HL-60 (cell line): ENCODE data around the gene RUNX3.

Experiments used
- GABPA ChIP-seq: IDR thresholded peaks from 2 replicates; pipeline ENCODE4 v1.6.1; 2012; ENCODE audit warnings: low read depth
- POLR2AphosphoS5 ChIP-seq: IDR thresholded peaks from 2 replicates; pipeline ENCODE4 v1.6.1; 2012; ENCODE audit warnings: low read depth
- TF ChIP-seq, protein P1 (sequence below): IDR thresholded peaks from one replicate; pipeline ENCODE4 v1.5.1; 2011; ENCODE audit warnings: low read length, control low read depth, inconsistent platforms; ENCODE audit not compliant: insufficient read depth
- TF ChIP-seq, protein P2 (sequence below): IDR thresholded peaks from 2 replicates; pipeline ENCODE4 v1.6.1; 2012; ENCODE audit warnings: low read depth; ENCODE audit not compliant: insufficient replicate concordance

DNA sequence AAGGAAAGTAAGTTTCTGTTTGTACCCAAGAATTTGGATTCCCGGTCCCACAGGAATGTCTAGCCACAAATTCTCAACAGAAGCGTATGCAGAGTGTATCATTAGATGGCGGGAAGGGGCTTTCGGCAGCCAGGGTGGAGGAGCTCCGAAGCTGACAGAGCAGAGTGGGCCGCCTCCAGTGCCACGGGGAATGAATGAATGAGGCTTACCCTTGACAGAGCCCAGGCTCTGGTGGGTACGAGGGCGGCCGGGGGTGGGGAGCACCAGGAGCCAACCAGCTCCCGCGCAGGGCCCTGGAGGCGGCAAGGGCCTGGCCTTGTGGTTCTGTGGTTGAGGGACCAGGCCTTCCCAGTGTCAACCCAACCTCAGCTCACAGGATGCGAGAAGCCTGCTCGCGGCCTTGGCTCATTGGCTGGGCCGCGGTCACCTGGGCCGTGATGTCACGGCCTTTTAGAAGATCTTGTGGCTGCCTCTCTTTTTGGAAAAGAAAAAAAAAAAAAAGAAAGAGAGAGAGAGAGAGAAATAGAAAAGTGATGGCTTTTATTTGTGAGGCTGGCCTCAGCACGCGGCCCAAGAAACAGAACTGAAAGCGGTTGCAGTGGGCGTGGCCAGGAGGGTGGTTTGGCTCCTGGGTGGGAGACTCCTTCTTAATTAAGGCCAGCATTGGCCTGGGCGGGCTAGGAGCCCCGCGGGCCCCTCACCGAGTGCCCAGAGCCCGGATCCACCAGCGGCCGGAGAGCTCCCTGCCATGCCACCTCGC, 34.9 kb upstream of the RUNX3 start:
- no peak for TF ChIP-seq POLR2AphosphoS5
- TF ChIP-seq, protein P1, sequence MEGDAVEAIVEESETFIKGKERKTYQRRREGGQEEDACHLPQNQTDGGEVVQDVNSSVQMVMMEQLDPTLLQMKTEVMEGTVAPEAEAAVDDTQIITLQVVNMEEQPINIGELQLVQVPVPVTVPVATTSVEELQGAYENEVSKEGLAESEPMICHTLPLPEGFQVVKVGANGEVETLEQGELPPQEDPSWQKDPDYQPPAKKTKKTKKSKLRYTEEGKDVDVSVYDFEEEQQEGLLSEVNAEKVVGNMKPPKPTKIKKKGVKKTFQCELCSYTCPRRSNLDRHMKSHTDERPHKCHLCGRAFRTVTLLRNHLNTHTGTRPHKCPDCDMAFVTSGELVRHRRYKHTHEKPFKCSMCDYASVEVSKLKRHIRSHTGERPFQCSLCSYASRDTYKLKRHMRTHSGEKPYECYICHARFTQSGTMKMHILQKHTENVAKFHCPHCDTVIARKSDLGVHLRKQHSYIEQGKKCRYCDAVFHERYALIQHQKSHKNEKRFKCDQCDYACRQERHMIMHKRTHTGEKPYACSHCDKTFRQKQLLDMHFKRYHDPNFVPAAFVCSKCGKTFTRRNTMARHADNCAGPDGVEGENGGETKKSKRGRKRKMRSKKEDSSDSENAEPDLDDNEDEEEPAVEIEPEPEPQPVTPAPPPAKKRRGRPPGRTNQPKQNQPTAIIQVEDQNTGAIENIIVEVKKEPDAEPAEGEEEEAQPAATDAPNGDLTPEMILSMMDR: no peak
- TF ChIP-seq, protein P2, sequence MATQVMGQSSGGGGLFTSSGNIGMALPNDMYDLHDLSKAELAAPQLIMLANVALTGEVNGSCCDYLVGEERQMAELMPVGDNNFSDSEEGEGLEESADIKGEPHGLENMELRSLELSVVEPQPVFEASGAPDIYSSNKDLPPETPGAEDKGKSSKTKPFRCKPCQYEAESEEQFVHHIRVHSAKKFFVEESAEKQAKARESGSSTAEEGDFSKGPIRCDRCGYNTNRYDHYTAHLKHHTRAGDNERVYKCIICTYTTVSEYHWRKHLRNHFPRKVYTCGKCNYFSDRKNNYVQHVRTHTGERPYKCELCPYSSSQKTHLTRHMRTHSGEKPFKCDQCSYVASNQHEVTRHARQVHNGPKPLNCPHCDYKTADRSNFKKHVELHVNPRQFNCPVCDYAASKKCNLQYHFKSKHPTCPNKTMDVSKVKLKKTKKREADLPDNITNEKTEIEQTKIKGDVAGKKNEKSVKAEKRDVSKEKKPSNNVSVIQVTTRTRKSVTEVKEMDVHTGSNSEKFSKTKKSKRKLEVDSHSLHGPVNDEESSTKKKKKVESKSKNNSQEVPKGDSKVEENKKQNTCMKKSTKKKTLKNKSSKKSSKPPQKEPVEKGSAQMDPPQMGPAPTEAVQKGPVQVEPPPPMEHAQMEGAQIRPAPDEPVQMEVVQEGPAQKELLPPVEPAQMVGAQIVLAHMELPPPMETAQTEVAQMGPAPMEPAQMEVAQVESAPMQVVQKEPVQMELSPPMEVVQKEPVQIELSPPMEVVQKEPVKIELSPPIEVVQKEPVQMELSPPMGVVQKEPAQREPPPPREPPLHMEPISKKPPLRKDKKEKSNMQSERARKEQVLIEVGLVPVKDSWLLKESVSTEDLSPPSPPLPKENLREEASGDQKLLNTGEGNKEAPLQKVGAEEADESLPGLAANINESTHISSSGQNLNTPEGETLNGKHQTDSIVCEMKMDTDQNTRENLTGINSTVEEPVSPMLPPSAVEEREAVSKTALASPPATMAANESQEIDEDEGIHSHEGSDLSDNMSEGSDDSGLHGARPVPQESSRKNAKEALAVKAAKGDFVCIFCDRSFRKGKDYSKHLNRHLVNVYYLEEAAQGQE: no peak
- no peak for TF ChIP-seq GABPA
